ENCODE data around the gene PARVB.
A peak's percentile ranks its signal among the peaks of the same experiment; 100 is the strongest.

Gene PARVB

DNA sequence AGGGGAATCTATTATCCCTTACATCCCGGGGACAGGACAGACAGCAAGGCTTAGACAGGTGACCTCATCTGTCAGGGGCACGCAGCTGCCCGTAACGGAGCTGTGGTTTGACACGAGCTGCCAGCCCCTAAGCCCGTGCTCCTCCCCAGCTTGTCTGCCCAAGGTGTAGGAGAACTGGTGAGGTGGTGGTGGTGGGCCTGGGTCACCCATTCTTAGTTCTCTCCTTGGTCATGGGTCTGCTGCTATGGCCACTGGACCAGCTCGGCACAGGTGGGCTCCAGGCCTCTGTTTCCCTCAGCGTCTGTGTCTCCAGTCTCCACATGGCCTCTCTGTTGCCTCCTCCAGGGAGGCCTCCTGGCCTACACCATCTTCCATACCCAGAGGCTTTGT lies 162.0 kb downstream of the PARVB start:
- no peak for DNase-seq

DNA sequence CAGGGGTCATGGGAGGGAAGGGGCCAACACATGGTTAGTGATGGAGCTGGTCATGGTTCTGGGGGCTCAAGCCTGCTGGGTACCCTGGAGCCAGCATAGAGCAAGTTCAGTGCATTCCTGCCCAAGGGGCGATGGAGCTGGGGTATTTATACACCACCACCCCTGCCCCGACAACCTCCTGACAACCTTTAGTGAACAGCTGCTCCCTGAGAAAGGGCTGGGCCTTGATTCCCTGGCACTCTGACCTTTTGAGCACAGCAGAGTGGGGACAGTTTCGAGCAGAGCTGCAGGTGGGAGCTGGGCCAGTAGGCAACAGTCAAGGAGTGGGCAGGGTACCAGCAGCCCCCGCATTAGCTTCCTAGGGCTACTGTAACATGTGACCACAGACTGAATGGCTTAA lies 162.6 kb downstream of the PARVB start:
- DNase-seq, result no peak

DNA sequence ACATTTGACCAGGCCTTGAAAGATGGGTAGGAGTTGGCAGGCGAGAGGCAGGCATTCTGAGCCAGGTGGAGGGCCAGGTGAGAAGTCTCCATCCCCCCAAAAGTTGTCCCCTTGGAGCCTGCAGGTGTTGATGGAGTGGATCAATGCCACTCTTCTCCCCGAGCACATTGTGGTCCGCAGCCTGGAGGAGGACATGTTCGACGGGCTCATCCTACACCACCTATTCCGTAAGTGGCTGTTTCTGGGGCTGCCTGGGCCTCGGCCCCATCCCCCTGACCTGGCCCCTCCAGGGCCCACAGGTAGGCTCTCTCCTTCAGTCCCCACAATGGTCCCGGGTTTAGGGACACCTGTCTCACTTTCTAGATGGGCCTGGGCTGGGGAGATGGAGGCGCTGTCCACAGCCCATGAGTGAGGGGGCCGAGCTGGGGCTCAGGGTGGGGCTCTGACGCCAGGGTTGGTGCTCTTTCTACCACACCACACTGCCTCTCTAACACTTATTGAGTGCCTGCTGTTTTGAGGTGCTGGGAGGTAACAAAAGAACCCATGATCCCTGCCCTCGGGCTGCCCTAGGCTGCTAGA lies 163.6 kb downstream of the PARVB start:
- DNase-seq, result no peak

DNA sequence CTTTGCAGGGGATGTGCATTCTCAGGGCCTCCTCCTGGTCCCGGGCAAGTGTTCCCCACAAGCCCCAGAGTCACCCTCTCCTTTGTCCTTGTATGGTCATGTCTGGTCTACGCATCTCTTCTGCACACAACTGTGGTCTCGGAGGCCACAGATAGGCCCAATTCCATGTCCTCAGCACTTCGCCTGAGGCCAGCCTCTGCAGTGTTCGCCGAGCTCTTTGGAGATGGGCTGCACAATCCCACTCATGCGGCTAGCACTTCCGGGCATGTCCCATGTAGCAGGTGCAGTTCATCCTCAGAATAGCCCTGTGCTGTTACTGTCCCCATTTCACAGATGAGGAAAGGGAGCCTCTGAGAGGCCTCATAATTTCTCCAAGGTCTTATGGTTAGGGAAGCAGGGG lies 164.2 kb downstream of the PARVB start:
- DNase-seq, result no peak

DNA sequence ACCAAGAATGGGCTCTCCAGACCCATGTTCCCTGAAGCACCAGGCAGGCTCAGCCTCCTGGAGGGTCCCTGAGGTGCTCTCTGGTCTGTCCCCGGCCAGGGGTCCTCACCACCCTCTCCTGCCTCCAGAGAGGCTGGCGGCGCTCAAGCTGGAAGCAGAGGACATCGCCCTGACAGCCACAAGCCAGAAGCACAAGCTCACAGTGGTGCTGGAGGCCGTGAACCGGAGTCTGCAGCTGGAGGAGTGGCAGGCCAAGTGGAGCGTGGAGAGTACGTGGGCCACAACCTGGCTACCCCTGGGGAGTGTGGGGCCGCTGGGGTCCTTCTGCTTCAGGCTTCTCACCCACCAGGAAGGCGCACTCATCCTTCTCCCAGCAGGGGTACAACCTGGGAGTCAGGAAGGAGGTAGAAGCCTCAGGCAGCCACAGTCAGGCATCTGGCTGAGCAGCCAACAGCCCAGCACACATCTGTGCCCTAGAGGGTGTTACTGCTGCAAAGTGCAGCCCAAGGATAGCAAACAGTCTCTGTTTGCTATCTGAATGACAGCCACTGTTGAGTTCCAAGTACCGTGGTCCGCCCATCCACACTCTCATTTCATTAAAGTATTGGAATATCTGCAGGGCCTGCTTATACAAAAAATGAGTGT lies 165.0 kb downstream of the PARVB start:
- DNase-seq, result no peak

DNA sequence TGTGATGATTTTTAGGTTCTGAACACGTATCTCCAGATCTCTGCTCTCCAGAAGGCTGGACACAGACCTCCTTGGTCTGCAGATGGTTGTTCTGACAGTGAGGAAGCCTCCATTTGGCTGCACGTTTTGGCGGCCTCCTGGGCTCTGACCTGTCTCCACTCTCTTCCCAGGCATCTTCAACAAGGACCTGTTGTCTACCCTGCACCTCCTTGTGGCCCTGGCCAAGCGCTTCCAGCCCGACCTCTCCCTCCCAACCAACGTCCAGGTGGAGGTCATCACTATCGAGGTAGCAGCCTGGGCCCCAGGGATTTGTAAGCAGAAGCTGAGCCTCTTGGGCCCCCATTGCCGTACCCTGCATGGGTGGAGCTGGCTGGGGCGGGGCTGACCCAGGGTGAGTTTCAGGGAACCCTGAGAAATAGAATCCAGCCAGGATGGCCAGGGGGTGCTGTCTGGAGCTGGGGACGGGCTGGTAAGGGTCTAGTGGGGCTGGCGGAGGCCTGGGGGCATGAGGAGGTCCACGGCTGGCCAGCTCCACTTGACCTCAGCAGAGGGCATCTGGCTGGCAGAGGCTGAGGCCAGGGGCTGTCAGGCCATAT lies 166.4 kb downstream of the PARVB start:
- DNase-seq, result no peak

DNA sequence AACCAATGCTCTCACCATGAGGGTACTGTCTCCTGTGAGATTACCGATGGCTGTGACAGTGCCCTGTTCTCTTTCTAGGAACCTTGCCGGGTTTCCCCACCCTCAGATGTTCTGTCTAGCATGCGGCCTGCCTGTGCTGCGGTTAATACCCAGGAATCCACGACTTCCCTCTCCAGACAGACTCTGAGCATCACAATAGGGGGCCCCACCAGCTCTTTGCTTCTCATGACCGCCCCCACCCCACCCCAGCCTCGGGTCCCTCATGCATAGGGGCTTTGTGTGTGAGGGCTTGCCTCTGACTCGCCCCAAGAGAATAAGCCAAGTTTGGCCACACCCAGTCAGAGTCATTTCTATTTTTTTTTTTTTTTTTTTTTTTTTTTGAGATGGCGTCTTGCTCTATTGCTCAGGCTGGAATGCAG lies 166.9 kb downstream of the PARVB start:
- no peak for DNase-seq

DNA sequence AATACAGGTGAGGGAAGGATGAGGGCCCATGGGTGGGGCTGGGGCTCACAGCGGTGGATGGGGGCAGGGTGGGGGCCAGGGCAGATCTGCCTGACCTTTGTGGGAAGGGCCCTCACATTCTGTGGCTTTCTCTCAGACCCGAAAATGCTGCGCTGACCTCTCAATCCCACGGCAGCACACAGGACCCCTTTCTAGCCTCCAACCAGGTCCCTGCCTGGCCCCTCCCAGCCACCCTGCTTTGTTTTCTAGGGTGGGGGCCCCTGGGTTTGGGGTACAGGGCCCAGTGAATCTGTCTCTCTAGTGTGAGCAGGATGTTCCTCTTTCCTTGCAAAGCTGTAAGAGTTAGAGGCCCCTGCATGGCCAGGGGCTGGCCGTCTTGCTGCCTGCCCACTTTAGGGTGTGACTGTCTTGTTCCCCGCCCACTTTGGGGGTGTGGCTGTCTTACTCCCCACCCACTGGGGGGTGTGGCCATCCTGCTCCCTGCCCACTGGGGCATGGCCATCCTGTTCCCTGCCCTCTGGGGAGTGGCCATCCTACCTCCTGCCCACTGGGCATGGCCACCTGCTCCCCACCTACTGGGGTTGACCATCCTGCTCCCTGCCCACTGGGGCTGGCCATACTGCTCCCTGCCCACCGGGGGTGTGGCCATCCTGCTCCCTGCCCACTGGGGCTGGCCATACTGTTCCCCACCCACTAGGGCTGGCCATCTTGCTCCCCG lies 168.2 kb downstream of the PARVB start:
- DNase-seq, result no peak

DNA sequence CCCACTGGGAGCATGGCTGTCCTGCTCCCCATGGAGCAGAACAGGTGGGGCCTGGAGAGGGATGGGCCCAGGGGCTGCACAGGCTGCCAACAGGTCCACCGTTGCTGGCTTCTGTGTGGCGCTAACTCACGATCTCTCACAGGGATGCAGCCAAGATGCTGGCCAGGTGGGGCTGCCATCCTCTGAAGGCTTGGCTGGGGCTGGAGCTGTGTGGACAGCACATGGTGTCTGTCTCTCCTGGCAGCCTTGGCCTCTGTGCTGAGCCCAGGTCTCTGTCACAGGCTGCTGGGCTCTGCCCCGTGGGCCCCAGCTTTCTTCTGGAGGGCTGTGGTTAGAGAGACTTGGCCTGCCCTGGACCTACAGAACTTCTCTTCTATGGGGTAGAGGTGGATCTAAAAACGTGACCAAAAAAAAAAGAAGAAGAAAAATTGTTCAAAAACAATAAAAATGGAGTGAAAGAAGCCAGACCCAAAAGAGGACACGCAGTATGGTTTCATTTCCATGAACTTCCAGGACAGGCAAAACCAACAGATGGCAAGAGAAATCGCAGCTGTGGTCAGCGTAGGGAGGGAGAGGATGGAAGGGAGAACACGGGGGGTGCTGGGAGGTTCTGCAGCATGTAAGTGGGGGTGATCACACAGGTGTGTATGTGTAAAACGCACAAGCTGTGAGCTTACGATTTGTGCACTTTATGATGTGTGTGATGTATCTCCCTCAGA lies 168.9 kb downstream of the PARVB start:
- DNase-seq, result peak in 1 of 14 donors; percentile 83

DNA sequence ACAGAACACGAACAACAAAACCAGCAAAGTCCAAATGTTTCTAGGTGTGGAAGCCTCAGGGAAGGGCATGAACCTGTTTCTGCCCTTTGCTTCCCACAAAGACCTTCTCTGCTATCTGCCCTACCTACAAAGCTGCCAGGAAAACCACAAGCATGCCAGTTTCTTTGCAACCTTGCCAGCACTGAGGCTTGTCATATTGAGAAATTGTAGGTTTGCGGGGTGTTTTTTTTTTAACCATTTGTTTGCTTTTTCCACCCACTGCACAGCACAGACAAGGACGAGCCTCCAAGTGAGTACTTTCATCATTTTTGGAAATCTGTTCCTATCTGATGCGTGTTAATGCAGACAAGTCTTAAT lies 169.4 kb downstream of the PARVB start:
- DNase-seq, result no peak

DNA sequence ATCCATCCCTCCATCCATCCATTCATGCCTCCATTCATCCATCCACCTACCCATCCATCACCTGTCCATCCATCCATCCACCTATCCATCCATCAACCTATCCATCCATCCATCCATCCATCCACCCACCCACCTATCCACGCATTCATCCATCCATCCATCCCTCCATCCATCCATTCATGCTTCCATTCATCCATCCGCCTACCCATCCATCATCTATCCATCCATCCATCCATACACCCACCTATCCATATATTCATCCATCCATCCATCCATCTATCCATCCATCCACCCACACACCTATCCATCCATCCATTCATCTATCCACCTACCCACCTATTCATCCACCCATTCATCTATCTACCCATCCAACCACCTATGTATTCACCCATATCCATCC lies 170.5 kb downstream of the PARVB start:
- DNase-seq, result no peak

DNA sequence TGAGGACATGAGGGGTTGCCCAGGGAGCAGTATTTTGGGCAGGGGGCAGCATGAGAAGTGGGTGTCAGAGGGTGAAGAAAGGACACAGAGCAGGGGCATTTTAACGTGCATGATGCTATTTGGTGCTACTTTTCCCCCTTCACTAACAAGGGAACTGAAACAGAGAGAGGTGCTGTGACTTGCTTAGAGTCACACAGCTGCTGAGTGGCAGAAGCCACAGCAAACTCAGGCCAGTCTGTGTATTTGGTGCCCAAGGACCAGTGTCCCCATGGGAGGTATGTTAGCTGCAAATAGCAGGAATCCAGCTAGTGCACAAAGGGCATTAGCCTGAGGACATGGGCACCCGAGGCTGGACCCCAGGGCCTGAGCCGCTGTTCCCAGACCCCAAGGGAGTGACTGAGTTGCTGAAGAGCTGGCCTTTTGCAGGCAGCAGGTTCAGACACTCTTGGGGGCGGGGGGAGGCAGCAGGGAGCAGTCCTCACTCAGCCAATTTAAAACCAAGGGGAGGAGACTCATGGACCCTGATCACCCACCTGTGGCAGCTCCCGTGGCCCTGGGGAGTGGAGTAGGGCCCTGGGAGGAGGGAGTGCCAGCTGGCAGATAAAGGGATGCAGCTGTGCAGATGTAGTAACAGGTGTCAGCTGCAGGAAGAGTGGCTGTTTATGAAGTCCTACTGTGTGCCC lies 171.2 kb downstream of the PARVB start:
- DNase-seq, result no peak

DNA sequence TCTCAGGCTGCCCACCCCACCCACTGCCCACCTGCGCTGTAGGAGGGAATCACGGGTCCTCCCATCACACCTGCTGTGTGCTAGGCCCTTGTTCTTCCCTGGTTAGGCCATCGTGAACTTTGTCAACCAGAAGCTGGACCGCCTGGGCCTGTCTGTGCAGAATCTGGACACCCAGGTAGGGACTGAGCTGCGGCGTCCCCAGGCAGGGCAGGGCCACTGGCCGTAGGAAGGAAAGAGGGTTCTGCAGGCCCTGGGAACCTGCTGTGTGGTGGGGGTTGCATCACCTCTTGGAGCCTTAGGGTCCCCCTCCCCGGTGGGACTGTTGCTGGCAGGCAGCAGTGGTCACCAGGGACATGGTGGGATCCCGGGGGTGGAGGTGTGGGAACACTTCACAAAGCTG lies 172.1 kb downstream of the PARVB start:
- no peak for DNase-seq

DNA sequence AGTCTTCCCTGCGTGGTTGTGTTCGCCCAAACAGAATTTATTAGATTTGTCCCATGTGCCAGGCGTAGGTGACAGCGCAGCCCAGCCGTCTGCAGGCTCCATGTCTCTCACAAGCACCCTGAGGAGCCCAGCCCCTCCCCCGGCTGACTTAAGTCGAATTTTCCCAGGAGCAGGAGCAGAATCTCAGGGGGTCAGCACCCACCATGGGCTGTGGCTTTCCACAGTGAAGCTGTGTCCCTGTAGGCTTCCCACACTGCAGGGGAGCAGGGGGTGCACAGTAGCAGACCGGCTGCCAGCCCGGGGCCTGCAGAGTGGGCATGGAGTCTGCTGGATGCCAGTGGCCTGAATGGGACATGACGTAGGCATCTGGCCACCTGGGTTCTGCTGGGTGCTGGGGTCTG lies 172.6 kb downstream of the PARVB start:
- DNase-seq, result no peak

DNA sequence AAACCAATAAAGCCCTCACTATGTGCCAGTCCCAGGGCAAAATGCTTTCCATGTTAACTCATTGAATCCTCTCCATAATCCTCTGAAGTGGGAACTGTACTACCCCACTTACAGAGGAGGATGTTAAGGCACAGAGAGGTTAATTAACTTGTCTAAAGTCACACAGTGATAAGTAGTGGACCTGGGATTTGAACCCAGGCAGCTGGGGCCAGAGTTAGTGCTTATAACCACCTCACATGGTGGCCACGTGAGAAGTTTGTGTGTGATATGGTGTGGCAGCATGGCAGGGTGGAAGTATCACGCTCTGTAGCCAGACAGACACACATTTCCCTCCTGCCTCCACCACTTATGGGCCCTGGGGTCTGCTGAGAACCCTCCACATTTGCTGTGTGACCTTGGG lies 173.2 kb downstream of the PARVB start:
- no peak for DNase-seq

DNA sequence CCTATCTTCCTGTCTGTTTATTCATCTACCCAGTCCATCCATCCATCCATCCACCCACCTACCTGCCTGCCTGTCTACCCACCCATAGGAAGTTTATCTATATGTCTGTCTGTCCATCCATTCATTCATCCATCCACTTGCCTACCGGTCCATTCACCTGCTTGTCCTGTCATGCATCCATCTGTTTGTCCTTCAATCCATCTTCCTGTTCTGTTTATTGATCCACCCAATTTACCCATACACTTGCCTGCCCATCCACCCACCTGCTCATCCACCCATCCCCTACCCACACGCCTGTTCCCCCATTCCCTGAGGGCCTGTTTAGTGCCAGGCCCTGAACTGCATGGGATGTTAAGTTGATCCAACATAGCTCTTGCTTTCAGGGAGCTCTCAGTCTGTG lies 175.1 kb downstream of the PARVB start:
- DNase-seq, result no peak

DNA sequence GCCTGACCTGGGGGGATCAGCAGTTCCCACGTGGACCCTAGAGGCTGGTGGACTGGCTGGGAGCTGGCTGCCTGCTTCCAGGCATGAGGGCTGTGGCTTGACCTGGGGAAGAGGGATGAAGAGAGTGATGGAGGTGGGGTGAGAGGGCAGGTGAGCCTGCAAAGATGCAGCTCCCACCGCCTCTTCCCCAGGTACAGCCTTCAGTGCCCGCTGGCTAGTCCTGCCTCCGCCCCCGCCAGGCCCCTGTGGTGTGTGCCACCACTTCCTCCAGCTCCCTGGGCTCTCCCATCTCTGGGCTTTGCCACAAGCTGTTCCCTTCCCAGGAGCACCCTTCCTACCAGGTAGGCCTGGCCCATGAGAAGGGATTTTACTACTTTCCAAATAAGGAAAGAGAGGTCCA lies 175.8 kb downstream of the PARVB start:
- DNase-seq, result no peak

DNA sequence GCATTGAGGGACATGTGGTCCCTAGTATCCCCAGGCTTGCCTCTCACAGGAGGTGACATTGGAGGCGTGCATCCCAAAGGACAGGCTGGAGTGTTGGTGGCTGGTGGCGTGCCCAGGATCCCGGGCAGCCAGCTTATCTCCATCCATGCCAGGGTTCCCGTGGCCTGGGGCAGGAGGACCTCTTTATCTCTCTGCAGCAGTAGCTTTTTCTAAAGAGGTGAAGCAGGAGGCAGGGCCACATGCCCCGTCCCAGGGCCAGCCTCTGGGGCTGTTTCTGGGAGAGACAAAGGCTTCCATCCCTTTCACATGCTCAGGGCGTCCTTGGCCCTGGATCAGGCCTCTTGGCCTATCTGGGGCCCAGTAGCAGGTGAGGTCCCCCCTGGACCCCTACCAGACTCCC lies 176.3 kb downstream of the PARVB start:
- no peak for DNase-seq

DNA sequence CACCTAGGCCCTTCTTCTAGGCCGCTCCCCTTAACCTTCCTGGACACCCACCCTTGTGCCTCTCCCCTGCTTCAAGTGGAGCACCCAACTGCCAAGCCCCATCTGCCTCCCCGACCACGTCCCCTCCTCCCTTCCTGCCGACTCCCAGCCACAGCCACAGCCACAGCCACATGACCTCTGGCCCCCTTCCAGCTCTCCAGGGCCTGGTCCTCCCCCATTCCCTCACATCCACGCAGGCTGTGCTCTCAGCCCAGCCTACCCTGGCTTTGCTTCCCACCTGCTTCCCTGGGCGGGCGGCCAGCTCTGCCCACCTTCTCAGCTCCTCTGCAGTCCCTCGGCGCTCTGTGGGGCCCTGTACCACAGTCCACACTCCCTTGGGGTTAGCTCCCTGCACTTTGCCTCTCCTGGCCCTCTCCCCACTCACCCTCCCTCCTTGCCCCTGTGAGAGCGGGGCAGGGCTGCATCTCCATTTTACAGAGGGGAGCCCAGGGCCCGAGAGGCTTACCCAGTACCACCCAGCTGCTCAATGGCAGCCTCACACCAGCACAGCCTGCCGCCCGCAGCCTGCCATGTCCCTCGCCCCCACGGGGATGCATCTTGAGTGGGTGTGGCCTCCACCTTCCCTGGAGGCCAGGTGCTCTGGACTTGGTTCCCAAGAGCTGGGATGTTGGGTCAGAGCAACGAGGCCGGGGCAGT lies 176.9 kb downstream of the PARVB start:
- no peak for DNase-seq

DNA sequence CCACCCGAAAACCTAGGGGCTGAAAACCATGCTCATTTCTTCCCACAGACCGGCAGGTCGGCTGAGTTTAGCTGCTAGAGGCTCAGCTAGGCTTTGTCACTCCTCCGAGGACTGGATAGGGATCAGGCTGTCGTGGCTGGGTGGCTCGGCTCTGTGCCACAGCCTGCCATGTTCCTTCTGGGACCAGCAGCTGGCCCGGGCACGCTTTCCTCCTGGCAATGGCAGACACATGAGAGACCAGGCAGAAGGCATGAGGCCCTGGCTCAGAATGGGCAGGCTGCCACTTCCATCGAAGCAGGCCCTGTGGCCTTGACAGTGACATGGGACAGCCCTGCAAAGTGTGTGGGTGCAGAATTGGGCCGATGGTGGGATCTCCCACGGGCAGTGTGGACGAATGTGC lies 177.6 kb downstream of the PARVB start:
- no peak for DNase-seq

DNA sequence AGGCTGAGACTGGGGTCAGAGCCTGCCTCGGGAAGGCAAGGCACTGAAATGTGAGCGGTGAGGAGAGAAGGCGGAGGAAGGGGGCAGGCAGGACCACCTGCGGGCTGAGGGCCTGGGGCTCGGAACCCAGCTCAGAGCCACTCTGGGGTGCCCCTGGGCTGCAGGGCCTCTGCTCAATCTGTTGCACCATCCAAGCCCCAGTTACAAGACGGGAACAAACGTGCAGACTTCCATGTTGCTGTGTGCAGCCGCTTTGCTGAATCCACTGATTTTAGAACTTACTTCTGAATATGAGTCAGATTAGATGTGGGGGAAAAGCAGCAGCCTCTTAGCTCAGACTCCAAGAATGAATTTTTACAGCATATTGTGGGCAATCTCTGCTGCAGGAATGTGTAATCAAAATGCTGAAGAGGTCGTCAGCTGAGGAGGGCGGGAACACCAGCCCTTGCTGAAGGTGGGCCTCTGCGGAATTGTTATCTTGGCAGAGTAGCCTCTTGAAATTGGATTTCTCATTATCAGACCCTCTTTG lies 178.2 kb downstream of the PARVB start:
- no peak for DNase-seq

DNA sequence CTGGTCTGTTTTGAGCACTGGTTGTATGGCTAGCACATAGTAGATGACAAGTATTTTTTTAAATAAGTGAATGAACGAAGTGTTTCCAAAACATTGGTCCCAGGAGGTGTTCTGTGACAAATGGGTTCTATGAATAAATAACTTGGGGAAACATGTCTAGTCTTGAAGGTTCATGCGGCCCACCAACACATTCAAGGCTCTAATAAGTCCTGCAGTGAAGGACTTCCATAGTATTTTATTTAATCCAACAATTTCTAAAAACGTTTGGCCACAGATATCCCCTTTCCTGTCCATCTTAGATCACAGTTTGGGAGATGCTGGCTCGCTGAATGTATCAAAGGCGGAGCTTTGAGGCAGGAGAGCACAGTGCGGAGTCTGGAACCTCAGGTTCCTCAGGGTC lies 179.1 kb downstream of the PARVB start:
- DNase-seq, result no peak

Measured in C1 segment of cervical spinal cord (tissue), 14 donors.